Measurements from ENCODE around the gene USP3.
A peak's percentile ranks its signal among the peaks of the same experiment; 100 is the strongest.

The USP3 gene

DNA sequence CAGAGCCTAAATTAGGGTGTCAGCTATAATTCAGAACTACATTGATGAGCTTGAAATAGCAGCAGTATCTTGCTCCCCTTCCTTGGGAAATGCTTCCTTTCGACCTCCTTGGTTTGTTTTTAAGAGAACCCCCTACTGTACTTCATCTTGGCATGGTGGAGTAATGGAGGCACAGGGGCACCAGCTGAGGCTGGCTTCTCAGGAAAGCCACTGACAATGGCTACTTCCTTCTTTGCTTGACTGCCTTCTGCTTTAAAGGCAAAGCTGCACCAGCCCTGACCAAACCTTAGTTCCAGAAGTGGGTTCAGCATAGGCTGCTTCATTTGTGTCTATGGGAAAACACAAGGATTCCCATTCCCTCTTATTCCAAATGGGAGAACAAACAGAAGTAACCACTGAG is 91.3 kb downstream of the USP3 start:
- DNase-seq: no peak

DNA sequence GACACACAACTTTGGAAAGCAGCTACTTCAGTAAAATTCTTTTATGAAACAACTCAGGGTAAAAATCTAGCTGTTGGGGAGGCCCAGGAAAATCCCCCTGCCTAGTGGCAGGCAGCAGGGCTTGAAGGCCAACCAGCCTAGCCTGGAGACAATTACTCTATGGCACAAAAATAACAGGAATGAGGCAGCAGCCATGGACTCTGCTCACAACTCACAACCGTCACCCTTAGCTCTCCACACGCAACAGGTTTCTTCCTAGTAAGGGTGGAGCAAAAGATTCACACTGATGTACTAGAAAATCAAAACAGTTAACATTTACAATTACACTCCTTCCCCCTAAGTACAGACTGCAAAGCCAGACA is 92.3 kb downstream of the USP3 start:
- no peak for DNase-seq

DNA sequence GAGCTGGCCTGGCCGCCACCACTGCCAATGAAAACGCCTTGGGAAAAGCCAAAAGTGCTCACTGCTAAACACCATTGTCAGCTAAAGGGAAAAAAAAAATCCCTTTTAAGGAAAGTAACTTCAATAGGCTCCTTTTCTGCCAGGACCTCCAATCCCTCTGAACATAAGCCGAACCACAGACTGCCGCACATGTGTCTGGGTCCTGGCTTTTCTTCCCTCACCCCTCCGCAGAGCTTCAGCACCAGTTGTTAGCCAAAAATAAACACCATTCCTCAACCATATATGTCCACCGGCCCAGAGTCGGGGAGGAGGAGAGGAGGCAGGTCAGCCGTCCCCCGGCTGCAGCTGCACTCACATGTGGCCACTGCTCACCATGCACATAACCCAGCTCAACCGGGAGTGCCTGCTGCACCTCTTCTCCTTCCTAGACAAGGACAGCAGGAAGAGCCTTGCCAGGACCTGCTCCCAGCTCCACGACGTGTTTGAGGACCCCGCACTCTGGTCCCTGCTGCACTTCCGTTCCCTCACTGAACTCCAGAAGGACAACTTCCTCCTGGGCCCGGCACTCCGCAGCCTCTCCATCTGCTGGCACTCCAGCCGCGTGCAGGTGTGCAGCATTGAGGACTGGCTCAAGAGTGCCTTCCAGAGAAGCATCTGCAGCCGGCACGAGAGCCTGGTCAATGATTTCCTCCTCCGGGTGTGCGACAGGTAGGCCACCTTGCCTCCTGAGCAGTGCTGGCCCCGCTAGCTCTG is 92.8 kb downstream of the USP3 start, which contains the start of gene FBXL22:
FBXL22 (plus strand) TSS at position 350 of the 753 bp plus-strand sequence; CDS start at position 356, 6 bp downstream.
- DNase-seq: peak; percentile 35

GRCh38 chr15:63597821-63598220 is 93.4 kb downstream of the USP3 start:
- no peak for DNase-seq

GRCh38 chr15:63598473-63599400 is 94.3 kb downstream of the USP3 start:
- DNase-seq: no peak

DNA sequence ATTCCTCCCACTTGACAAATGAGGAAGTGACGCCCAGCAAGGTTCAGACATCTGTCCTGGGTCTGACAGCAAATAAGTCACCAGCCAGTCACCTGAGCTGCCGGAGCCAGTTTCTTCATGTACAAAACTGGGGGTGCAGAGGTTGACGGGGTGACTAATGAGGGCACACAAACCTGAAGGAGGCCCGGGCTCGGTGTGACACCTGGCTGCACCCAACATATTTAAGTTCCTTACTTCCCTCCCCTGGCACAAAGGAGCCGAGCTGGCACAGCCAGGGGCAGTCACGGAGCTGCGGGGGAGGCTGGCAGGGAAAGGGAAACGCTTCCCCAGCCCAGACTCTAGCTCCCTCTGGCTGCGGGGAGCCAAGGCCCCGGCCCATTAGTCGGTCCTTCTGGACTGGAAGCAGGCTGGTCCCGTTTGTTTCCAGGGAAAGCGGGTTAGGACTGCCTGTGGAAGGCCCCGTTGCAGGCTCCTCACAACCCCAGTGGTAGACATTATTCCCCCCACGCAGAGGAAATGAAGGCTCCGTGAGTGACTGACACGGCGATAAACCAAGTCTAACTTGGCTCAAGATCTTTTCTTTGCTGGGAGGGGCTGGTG is 95.1 kb downstream of the USP3 start:
- peak; percentile 69 for DNase-seq

- peak; percentile 62 for DNase-seq
Observed at GRCh38 chr15:63600001-63600615, 95.7 kb downstream of the USP3 start.

- peak; percentile 88 for DNase-seq
Observed at GRCh38 chr15:63600616-63601025, 96.2 kb downstream of the USP3 start.

DNA sequence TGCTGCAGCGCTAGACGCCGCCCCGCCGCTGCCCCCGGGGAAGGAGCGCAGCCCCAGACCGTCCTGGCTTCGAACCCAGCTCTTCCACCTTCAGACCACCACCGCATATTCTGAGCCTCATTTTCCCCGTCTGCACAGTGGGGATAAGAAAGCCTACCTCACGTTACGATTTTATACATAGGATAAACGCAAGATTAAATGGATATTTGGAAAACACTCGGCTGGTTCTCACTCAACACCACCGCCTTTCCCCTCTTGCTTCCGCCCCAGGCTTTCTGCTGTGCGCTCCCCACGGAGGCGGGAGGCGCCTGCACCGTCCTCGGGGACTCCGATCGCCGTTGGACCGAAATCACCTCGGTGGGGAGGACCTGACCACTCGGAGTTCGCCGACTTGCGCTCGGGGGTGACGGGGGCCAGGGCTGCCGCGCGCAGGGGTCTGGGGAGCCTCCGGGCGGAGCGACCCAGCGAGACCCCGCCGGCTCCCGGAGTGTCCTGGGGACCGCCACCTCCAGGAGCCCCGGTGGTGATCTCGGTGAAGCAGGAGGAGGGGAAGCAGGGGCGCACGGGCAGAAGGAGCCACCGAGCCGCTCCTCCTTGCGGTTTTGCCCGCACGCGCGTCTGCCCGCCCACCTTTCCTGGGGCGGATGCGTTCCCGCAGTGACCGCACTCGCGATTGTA is 96.8 kb downstream of the USP3 start:
- DNase-seq: no peak

DNA sequence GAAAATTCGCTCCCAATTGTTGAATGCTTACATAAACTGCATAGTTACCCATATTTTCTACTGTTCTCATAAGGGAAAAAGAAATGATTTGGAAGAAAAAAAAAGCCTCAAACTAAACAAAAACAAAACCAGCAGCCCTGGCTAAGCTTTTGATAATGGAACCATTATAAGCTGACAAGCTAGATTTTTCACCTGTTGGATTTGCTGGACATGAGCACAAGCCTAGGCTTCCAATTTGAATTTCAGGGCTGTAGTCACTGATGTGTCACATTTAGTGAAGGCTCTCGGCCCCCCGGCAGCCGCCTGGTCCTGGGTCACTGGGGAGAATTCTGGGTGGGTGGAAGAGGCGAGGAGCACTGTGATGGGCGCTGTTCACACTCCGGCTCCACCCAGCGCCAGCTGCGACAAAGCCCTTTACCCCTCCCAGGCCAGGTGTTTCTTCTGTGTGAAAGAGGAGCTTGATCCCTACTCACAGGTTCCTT is 97.4 kb downstream of the USP3 start:
- DNase-seq: no peak

DNA sequence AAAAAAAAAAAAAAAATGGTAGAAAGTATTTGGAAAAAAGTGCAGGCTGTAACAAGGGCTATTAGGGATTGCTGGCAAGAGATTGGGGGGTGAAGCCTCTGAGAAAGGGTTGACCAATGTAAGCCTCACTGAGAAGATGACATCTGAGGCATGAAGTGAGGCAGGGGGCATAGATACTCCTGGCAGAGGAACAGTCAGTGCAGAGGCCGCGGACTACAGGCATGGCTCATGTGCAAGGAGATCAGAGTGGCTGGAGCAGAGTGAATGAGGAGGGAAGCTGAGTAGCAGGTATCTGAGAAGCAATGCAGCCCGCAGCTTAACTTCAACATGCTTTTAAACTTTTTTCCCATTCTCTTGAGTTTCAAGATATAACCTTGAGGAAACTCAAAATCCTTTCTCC is 98.2 kb downstream of the USP3 start:
- DNase-seq: no peak

GRCh38 chr15:63603516-63603915 is 99.1 kb downstream of the USP3 start:
- no peak for DNase-seq

DNA sequence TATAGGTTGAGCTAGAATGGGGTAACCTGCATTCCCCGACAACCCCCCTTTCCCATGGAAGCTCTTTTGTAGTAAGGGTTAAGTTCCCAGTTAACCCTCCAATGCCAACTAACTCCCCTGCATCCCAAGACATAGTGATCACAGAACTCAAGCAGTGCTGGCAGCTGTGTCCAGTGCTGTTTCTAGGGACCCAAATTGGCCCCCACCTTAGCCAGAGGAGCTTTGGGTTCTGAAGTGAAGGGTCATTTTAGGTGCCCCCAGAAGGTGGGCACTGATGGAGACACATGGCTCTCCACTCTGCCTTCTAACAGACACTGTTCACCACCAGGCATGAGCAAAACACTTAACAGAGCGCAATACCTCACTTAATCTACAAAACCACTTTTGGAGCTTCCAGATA is 99.9 kb downstream of the USP3 start:
- no peak for DNase-seq

DNA sequence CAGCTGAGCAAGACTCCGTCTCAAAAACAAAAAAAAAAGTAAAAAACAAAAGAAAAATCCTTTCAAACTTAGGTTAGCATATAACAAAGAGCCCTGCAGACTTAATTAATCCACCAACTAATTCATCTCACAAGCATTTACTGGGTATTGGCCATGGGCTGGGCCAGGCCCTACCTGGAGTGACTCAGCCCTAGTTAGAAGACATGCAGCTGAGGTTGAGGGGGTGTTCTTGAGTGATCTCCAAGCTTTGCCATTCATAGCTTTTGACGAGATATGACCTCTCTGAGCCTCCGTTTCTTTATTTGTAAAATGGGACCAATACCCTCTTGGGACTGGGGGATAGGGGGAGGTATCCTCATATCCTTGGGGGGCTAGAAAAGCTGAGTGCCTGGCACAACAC is 100.6 kb downstream of the USP3 start:
- no peak for DNase-seq

DNA sequence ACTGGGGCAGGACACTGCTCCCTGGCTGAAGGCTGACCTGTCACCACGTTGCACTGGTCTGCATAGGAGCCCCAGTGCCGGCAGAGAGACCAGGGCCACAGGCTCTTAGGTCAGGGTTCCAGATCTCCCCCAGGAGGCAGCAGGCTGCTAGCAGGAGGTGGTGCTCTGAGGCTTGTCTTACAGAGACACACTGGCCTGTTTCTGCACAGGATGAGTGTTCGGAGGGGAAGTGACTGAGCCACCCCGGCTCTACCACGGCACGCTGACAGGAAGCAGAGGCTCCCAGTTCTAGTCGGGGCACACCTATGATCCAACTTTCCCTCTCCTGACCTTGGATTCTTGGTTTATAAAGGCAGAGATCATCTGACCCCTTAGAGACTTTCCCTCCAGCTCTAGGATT is 101.4 kb downstream of the USP3 start:
- no peak for DNase-seq

DNA sequence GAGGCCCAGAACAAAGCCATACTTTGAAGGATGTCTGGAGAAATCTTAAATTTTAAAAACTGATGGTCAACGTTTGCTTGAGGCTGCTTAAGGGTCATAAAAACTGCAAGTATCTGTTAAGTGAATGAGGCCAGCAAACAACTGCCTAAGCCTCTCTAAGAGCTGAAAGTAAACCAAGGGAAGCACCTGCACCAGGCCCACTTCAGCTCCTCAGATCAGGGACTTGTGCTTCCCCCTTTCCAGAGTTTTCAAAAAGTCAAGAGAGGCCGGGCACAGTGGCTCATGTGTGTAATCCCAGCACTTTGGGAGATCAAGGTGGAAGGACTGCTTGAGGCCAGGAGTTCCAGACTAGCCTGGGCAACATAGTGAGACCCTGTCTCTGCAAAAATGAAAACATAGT is 101.9 kb downstream of the USP3 start:
- no peak for DNase-seq

DNA sequence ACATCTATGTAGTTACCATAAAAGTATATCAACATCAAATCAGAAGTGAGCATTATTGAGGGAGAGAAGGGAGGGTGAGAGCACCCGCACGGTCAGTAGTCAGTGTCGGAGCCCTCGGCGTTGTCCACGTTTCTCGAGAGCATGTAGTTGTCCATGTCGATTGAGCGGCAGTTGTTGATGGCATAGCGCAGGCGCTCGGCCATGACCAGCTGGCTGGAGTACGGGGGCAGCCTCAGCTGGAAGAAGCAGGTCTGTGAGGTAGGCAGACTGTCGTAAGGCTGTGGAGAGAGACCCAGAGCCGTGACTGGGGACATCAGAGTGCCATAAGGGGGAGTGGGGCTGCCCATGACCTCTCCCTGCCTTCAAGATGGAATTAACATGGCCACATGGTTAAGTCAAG is 104.6 kb downstream of the USP3 start:
- DNase-seq: no peak

DNA sequence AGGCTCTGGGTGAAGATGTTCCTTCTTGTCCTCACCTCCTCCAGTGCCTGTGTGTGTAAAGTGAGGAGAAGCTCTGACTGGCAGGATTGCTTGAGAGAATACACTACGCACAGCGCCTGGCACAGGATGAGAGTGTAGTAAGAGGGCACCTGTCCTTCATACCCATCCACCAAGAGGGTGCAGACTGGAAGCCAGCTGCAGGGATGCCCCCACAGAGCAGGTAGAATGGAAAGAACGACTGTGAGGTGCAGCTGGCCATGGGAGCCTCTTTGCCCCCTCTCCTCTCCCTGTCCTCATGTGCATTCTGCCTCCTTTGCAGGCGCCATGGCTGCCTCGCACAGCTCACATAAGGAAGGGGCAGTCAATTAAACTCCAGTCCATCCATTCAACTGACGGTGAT is 105.1 kb downstream of the USP3 start:
- no peak for DNase-seq

GRCh38 chr15:63610209-63610841 is 105.9 kb downstream of the USP3 start:
- DNase-seq: peak; percentile 86

DNA sequence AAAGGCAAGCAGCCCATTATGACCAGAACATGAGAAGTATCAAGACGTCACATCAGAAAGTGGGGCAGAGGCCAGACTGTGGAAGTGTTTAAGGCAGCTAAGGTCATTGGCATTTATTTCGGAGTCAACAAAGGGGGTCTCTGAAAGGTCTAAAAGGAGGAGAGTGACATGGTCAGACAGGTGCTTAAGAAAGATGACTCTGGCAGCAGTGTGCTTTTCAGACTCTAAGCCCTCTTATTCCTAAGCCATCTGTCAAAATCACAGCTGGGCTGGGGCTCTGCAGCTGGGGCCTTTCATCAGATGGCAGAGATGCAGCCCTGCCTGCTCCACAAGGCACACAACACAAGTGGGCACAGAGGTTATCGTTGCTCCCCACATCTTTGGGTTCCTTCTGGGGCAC is 106.8 kb downstream of the USP3 start:
- peak; percentile 19 for DNase-seq

DNA sequence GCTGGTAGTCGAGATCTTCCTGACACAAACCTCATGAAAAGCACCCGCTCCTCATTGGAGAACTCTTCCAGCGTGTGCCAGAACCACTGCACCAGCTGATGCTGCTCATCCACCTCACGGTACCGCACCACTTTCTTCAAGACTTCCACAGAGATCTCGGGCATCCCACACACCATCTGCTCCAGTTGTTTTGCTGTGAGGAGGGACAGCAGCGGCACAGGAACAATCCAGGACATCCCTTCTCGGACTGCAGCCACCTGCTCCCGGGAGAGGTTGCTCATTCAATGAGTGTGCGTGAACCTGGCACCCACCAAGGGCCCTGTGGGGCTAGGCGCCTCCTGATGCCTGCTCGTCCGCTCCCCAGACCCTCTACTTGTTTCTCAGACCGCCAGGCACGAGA is 107.9 kb downstream of the USP3 start:
- no peak for DNase-seq

- DNase-seq: no peak
Observed at GRCh38 chr15:63615935-63616334, 111.5 kb downstream of the USP3 start.
